NCI-H1105 treated with DMSO at 0.1 percent for 48 hours (cell line): Measurements from ENCODE around the gene GMDS.
A peak's percentile ranks its signal among the peaks of the same experiment; 100 is the strongest.
"Not testable (repeated sequence)": the region's sequence is repeated elsewhere in the genome, so short reads cannot be mapped to it uniquely, and the experiment has no call there.

Experiments used
- DNase-seq: peaks from one replicate; lab custom pipeline; 2025; lab: John Stamatoyannopoulos, UW

The GMDS gene

DNA sequence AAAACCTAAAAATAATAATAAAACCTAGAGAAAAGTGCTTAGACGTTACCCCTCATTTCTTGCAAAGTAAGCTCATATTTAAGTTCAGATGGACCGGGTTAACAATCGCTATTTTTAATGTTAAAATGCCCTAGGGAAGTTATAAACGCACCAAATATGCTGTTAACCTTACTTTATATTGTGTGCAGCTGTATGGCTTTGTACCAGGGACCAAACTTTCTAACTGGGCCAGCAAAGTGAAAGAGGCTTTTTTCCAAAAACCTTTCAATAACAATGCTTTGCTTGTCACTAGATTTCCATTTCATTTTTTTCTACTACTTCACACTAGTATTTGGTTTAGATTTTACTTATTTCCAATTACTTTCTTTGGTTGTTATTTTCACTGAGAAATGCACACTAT is 387.2 kb downstream of the GMDS start:
- DNase-seq = no peak

DNA sequence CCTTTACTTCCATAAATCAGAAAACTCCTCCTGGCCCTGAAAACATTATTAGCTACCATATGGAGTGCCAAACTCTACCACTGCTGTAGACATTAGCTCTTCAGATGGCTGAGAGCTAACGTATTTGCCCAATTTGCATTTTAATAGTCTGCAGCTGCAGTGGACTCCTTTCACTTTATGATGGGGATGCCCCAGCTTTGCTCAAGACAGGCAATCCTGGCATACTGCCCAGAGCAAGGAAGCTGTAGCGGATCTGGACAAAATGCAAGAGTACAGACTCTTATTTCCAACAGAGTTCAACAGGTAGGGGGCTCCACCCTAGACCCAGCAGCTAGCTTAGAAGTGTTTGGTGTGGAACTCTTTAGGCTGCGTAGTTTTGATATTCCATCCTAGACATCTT is 389.0 kb downstream of the GMDS start:
- DNase-seq = peak; percentile 99

DNA sequence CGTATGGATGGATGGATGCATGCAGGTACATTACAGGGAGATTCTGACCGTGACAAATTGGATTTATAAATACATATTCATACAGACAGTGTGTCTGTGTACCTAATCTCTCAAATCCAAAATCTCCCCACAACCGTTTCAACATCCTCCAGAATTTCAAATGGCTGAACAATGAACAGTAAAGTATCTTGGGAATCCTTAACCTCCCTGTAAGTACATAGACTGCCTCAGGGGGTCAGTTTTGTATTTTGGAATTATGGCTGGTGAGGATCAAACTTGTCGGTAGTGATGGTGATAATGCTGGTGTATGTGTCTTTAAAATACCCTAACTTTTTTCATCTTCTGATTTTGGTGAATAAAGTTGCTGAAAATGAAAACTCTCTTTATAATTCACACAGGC is 389.5 kb downstream of the GMDS start:
- no peak for DNase-seq

GRCh38 chr6:1854296-1854695 is 391.1 kb downstream of the GMDS start:
- no peak for DNase-seq

DNA sequence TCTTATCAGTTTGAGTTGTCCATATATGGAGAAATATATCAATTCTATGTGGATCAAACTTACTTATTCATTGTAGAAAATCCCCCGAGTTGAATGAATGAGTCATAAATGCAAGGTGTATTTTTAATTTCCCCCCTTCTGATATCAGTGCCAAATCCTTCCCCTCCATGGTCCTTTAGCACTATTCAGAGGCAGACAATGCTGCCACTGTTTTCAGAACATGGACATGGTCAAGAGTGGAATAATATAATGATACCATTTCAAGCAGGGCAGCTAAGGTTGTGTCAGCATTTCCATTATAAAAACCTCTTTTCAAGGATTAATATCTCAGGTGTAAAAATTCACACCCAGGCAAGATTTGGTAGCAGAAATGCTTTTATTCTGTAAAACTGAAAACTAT is 391.6 kb downstream of the GMDS start:
- no peak for DNase-seq

DNA sequence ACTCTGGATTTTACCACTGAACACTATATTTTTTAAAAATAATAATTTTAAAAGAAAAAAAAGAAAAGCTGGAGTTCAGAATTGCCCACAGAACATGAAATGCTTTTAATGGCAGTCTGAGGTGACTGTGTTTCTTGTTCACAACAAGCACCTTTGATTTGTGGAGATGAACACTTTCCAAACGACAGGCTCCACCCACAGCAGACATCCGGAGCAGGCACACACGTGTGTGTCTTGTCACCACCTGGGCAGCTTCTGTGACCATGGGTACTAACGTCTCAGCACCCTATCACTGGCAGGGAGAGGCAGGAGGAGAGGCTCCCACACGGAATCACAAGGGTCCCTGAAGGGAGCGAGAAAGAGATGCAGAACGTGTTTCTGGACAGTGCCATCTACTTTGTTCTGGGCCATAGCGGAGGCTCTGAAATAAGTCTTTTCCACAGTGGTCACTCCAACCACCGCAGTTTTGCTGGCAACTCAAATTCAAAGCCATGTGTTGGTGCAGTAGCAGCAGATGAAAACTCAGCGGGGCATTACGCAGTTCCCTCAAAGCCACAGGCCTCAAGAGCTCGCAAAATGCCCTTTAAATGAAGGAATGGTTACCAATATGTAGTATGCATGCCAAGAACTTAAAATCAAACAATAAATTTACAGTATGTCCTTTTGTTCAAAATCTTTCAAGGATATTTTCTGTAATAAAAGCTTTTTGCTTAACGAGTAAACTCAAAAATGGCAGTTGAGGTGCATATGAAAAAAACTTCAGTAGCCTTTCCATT is 393.5 kb downstream of the GMDS start:
- no peak for DNase-seq

GRCh38 chr6:1850840-1851157 is 394.6 kb downstream of the GMDS start:
- DNase-seq = no peak

- DNase-seq = no peak
These were observed 395.1 kb downstream of the GMDS start for GRCh38 chr6:1850121-1850839.

DNA sequence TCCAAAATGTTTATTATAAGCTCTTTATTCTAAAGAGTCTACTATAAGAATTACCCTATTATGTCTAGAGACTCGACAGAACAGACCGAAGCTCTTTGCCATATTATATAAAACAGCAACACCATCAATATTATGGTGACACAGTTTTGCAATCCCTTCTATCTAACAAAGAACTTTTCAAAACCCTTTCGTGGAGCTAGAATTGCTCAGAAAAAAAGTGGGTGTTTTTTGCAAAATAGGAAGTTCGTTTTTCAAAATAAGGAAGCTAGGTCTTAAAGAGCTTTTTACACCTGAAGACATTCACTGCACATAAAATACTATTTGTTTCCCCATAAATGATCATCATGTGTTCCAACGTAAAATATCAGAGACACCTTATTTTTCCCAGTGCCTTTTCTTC is 395.7 kb downstream of the GMDS start:
- DNase-seq = no peak

GRCh38 chr6:1848752-1849151 is 396.7 kb downstream of the GMDS start:
- DNase-seq = no peak

DNA sequence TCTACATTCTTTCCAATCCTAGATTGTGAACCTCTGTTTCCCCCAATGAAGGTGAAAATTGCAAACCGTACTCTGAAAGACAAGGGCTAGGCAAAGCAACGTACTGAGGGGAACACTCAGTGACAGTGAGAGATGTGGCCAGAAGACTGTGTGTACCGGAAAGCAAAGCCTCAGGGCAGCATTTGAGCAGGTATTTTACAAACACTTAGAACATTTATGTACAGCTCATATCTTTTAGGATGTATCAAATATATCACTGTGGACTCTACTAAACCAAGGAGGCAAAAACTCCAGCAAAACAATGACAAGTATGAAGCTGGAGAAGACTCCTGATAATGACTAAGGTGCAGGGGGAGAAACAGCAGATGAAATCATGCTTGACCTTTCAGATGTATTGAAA is 398.8 kb downstream of the GMDS start:
- no peak for DNase-seq

- DNase-seq = not testable (repeated sequence)
These were observed 399.9 kb downstream of the GMDS start for GRCh38 chr6:1845543-1845942.

GRCh38 chr6:1842334-1842733 is 403.1 kb downstream of the GMDS start:
- DNase-seq = no peak

GRCh38 chr6:1841136-1841535 is 404.3 kb downstream of the GMDS start:
- no peak for DNase-seq

GRCh38 chr6:1840491-1841121 is 404.8 kb downstream of the GMDS start:
- no peak for DNase-seq

- DNase-seq = no peak
These were observed 406.0 kb downstream of the GMDS start for GRCh38 chr6:1839361-1839760.

DNA sequence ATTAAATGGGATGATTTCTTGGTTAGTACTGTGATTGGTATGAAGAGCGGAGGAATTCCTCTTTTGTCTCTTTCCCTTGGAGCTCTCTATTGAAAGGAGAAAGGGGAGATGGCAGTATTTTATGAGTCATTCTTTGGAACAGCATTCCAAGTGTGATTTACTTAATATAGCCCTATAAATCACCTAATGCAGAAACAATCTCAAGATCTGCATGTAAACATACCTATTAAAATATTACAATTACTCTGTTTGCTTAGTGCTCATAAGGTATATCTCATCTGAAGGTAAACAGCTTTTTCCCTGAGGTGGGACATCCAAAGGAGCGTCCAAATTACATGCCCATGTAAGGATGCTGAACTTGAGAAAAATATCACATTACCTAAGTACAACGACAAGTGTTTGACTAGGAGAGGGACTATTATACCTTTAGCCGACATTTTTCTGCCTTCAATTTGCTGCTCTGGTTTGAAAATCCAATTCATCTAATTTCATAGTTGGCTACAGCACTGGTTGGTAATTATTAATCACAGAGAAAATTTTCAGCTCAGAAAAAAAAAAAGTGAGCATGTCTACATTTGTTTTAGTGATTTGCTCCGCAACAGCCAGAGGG is 406.7 kb downstream of the GMDS start:
- peak; percentile 71 for DNase-seq

GRCh38 chr6:1837826-1838225 is 407.6 kb downstream of the GMDS start:
- DNase-seq = no peak

- DNase-seq = no peak
These were observed 408.7 kb downstream of the GMDS start for GRCh38 chr6:1836690-1837089.

- no peak for DNase-seq
These were observed 410.5 kb downstream of the GMDS start for GRCh38 chr6:1834646-1835516.

DNA sequence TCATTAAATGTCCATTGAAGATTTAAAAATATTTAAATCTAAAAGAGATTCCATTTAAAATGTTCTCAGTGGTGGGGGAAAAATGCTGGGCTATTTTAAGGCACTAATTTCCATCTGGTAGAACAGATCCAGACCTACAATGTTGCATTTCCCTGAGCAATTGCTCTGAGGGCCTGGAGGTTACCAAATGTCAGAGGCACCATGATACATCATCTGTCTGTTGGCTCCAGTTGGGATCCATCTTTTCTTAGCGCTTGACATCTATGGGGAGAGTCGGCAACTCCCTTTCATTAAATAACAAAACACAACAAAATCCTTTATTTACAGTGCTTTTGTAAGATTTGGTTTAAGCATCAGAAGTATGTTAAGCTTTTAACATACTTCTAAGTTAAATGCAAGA is 411.2 kb downstream of the GMDS start:
- DNase-seq = no peak
